Dendritic cell treated with granulocyte-macrophage colony-stimulating factor and Interleukin-4, amounts not matched to agents 40 ng/mL and 50 ng/mL, for 4 days (primary cell): ENCODE measurements around the gene SPOCK3.

Experiments
- H3K27ac Mint-ChIP-seq: one replicate; pipeline ENCODE4 v1.8.0; 2022; ENCODE audit warnings: mild to moderate bottlenecking, mixed read lengths
- H3K27me3 Mint-ChIP-seq: one replicate; pipeline ENCODE4 v1.8.0; 2022; ENCODE audit warnings: mild to moderate bottlenecking, mixed read lengths
- H3K36me3 Mint-ChIP-seq: one replicate; pipeline ENCODE4 v1.8.0; 2022; ENCODE audit warnings: low read depth, mixed read lengths
- H3K4me1 Mint-ChIP-seq: one replicate; pipeline ENCODE4 v1.8.0; 2022; ENCODE audit warnings: low read depth, mixed read lengths
- H3K4me3 Mint-ChIP-seq: one replicate; pipeline ENCODE4 v1.8.0; 2022; ENCODE audit warnings: mild to moderate bottlenecking, moderate library complexity, mixed read lengths
- H3K9me3 Mint-ChIP-seq: one replicate; pipeline ENCODE4 v1.8.0; 2022; ENCODE audit warnings: mixed read lengths
- intact Hi-C: fragments of 100-400 bp; cut with micrococcal nuclease; formaldehyde crosslinking; loops from one replicate; pipeline ENCODE4 v1.15.0; 2022

SPOCK3 gene

GRCh38 chr4:167129146-167129545, 105.1 kb downstream of the SPOCK3 start:
- no peaks in the 10 kb centered on the region for H3K27me3 Mint-ChIP-seq
- H3K4me1 Mint-ChIP-seq = no peaks in the 10 kb centered on the region
- no peak overlapping the region for H3K27ac Mint-ChIP-seq
- H3K9me3 Mint-ChIP-seq = peaks cover 17% of the 10 kb centered on the region
- H3K36me3 Mint-ChIP-seq = no peaks in the 10 kb centered on the region
- intact Hi-C loops = no loop called here
- no peak overlapping the region for H3K4me3 Mint-ChIP-seq

GRCh38 chr4:167119392-167119791, 114.9 kb downstream of the SPOCK3 start:
- no peaks in the 10 kb centered on the region for H3K4me1 Mint-ChIP-seq
- no peaks in the 10 kb centered on the region for H3K36me3 Mint-ChIP-seq
- intact Hi-C loops = no loop called here
- no peaks in the 10 kb centered on the region for H3K27me3 Mint-ChIP-seq
- no peaks in the 10 kb centered on the region for H3K9me3 Mint-ChIP-seq
- no peak overlapping the region for H3K4me3 Mint-ChIP-seq
- H3K27ac Mint-ChIP-seq = no peak overlapping the region

- no peaks in the 10 kb centered on the region for H3K4me1 Mint-ChIP-seq
- no peaks in the 10 kb centered on the region for H3K27me3 Mint-ChIP-seq
- no peak overlapping the region for H3K27ac Mint-ChIP-seq
- intact Hi-C loops = no loop called here
- H3K36me3 Mint-ChIP-seq = no peaks in the 10 kb centered on the region
- no peak overlapping the region for H3K4me3 Mint-ChIP-seq
- H3K9me3 Mint-ChIP-seq = no peaks in the 10 kb centered on the region
Measured at GRCh38 chr4:167117273-167117672, 117.0 kb downstream of the SPOCK3 start.

- intact Hi-C loops = no loop called here
- Mint-ChIP-seq H3K4me1 (no peaks in the 10 kb centered on the region), H3K4me3 (no peak overlapping the region), H3K9me3 (no peaks in the 10 kb centered on the region), H3K36me3 (no peaks in the 10 kb centered on the region), H3K27ac (no peak overlapping the region), H3K27me3 (no peaks in the 10 kb centered on the region)
Measured at GRCh38 chr4:167114416-167114971, 119.8 kb downstream of the SPOCK3 start.

- Mint-ChIP-seq H3K27ac (no peak overlapping the region), H3K9me3 (no peaks in the 10 kb centered on the region), H3K36me3 (no peaks in the 10 kb centered on the region), H3K4me1 (no peaks in the 10 kb centered on the region), H3K4me3 (no peak overlapping the region), H3K27me3 (no peaks in the 10 kb centered on the region)
- intact Hi-C loops = no loop called here
Measured at GRCh38 chr4:167111622-167112021, 122.7 kb downstream of the SPOCK3 start.

- H3K4me3 Mint-ChIP-seq = no peak overlapping the region
- intact Hi-C loops = no loop called here
- no peaks in the 10 kb centered on the region for H3K36me3 Mint-ChIP-seq
- H3K27me3 Mint-ChIP-seq = no peaks in the 10 kb centered on the region
- no peaks in the 10 kb centered on the region for H3K4me1 Mint-ChIP-seq
- no peak overlapping the region for H3K27ac Mint-ChIP-seq
- no peaks in the 10 kb centered on the region for H3K9me3 Mint-ChIP-seq
Measured at GRCh38 chr4:167111092-167111491, 123.2 kb downstream of the SPOCK3 start.

- Mint-ChIP-seq H3K4me1 (no peaks in the 10 kb centered on the region), H3K9me3 (peaks cover 7% of the 10 kb centered on the region), H3K36me3 (no peaks in the 10 kb centered on the region), H3K27ac (no peak overlapping the region), H3K4me3 (no peak overlapping the region), H3K27me3 (no peaks in the 10 kb centered on the region)
- intact Hi-C loops = no loop called here
Measured at GRCh38 chr4:167109859-167110258, 124.4 kb downstream of the SPOCK3 start.

- H3K9me3 Mint-ChIP-seq = peaks cover 7% of the 10 kb centered on the region
- no peaks in the 10 kb centered on the region for H3K36me3 Mint-ChIP-seq
- H3K27ac Mint-ChIP-seq = no peak overlapping the region
- H3K27me3 Mint-ChIP-seq = no peaks in the 10 kb centered on the region
- H3K4me3 Mint-ChIP-seq = no peak overlapping the region
- intact Hi-C loops = no loop called here
- H3K4me1 Mint-ChIP-seq = peaks cover 6% of the 10 kb centered on the region
Measured at GRCh38 chr4:167105857-167106256, 128.4 kb downstream of the SPOCK3 start.

- Mint-ChIP-seq H3K36me3 (no peaks in the 10 kb centered on the region), H3K4me1 (peaks cover 13% of the 10 kb centered on the region), H3K9me3 (peaks cover 7% of the 10 kb centered on the region), H3K27me3 (no peaks in the 10 kb centered on the region), H3K4me3 (no peak overlapping the region), H3K27ac (no peak overlapping the region)
- intact Hi-C loops = no loop called here
Measured at GRCh38 chr4:167102475-167102874, 131.8 kb downstream of the SPOCK3 start.

GRCh38 chr4:167101035-167101434, 133.3 kb downstream of the SPOCK3 start:
- Mint-ChIP-seq H3K4me3 (no peak overlapping the region), H3K4me1 (peaks cover 13% of the 10 kb centered on the region), H3K36me3 (no peaks in the 10 kb centered on the region), H3K9me3 (peaks cover 7% of the 10 kb centered on the region), H3K27ac (no peak overlapping the region), H3K27me3 (no peaks in the 10 kb centered on the region)
- intact Hi-C loops = no loop called here

- Mint-ChIP-seq H3K36me3 (no peaks in the 10 kb centered on the region), H3K9me3 (no peaks in the 10 kb centered on the region), H3K27me3 (no peaks in the 10 kb centered on the region), H3K4me3 (no peak overlapping the region), H3K27ac (no peak overlapping the region), H3K4me1 (peaks cover 13% of the 10 kb centered on the region)
- intact Hi-C loops = no loop called here
Measured at GRCh38 chr4:167100120-167100519, 134.2 kb downstream of the SPOCK3 start.

GRCh38 chr4:167088115-167088514, 146.2 kb downstream of the SPOCK3 start:
- Mint-ChIP-seq H3K27ac (no peak overlapping the region), H3K27me3 (no peaks in the 10 kb centered on the region), H3K9me3 (no peaks in the 10 kb centered on the region), H3K4me1 (no peaks in the 10 kb centered on the region), H3K36me3 (no peaks in the 10 kb centered on the region), H3K4me3 (no peak overlapping the region)
- intact Hi-C loops = no loop called here

GRCh38 chr4:167084321-167084720, 150.0 kb downstream of the SPOCK3 start:
- intact Hi-C loops = no loop called here
- Mint-ChIP-seq H3K27me3 (no peaks in the 10 kb centered on the region), H3K27ac (no peak overlapping the region), H3K9me3 (no peaks in the 10 kb centered on the region), H3K36me3 (no peaks in the 10 kb centered on the region), H3K4me3 (no peak overlapping the region), H3K4me1 (peaks cover 10% of the 10 kb centered on the region)

- Mint-ChIP-seq H3K9me3 (no peaks in the 10 kb centered on the region), H3K36me3 (no peaks in the 10 kb centered on the region)
Measured at GRCh38 chr4:167079762-167080161, 154.5 kb downstream of the SPOCK3 start.

GRCh38 chr4:167052631-167053091, 181.6 kb downstream of the SPOCK3 start:
- Mint-ChIP-seq H3K27ac (no peak overlapping the region), H3K4me1 (no peaks in the 10 kb centered on the region), H3K9me3 (no peaks in the 10 kb centered on the region), H3K36me3 (no peaks in the 10 kb centered on the region), H3K4me3 (no peak overlapping the region), H3K27me3 (no peaks in the 10 kb centered on the region)
- intact Hi-C loops = no loop called here

More at GRCh38 chr4:167079762-167080161, 154.5 kb downstream of the SPOCK3 start:
- H3K4me1 Mint-ChIP-seq = peaks cover 10% of the 10 kb centered on the region
- intact Hi-C loops = no loop called here
- no peaks in the 10 kb centered on the region for H3K27me3 Mint-ChIP-seq
- H3K27ac Mint-ChIP-seq = no peak overlapping the region
- H3K4me3 Mint-ChIP-seq = no peak overlapping the region
